Right lobe of liver (tissue), 4 donors: ENCODE results near the gene PRSS56.

Experiments
- POLR2A ChIP-seq: fragments of 450-650 bp; IDR thresholded peaks from one replicate; pipeline ENCODE4 v1.6.1; 2017; ENCODE audit warnings: antibody characterized with exemption, mild to moderate bottlenecking
- TF ChIP-seq, protein P1 (sequence below), 4 donors: fragments of 200-600 bp in 3 of 4; fragments of 450-650 bp in 1 of 4; IDR thresholded peaks; one replicate each; pipeline versions ENCODE4 v1.5.1 to v1.8.0; 2016 to 2022; ENCODE audit warnings: antibody characterized with exemption in 4 of 4, mild to moderate bottlenecking in 2 of 4
- donor health status: DM: no; HTN: no; CAD: no.
- donor health status: DM: no; HTN: no; CAD: no.
- donor health status: DM: no; HTN: yes; CAD: no.

DNA sequence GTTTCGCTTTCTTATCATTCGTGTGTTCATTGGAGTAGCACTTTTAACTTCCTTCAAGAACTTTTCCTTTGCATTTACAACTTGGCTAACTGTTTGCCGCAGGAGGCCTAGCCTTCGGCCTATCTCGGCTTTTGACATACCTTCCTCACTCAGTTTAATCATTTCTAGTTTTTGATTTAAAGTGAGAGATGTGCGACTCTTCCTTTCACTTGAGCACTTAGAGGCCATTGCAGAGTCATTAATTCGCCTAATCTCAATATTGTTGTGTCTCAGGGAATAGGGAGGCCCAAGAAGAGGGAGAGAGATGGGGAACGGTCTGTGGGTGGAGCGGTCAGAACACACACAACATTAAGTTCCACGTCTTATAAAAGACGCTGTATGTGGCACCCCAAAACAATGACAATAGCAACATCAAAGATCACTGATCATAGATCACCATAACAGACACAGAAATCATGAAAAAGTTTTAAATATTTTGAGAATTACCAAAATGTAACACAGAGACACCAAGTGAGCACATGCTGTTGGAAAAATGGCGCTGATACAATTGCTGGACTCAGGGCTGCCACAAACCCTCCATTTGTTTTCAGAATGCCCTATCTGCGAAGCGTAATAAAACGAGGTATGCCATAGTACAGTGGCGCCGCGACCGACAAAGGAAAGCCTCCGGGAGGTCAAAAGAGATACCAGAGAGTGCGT is 29.6 kb downstream of the PRSS56 start:
- TF ChIP-seq POLR2A = no peak
- TF ChIP-seq, protein P1, sequence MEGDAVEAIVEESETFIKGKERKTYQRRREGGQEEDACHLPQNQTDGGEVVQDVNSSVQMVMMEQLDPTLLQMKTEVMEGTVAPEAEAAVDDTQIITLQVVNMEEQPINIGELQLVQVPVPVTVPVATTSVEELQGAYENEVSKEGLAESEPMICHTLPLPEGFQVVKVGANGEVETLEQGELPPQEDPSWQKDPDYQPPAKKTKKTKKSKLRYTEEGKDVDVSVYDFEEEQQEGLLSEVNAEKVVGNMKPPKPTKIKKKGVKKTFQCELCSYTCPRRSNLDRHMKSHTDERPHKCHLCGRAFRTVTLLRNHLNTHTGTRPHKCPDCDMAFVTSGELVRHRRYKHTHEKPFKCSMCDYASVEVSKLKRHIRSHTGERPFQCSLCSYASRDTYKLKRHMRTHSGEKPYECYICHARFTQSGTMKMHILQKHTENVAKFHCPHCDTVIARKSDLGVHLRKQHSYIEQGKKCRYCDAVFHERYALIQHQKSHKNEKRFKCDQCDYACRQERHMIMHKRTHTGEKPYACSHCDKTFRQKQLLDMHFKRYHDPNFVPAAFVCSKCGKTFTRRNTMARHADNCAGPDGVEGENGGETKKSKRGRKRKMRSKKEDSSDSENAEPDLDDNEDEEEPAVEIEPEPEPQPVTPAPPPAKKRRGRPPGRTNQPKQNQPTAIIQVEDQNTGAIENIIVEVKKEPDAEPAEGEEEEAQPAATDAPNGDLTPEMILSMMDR (IDR thresholded peaks at IDR 0.05) = no peak
